ENCODE data around the gene TMEM30A.

TMEM30A gene

GRCh38 chr6:75266716-75267291, 17.8 kb downstream of the TMEM30A start:
- DNase-seq (ENCODE audit: low read depth in 2 of 2, low spot score in 1 of 2): no peak

- DNase-seq (ENCODE audit: low read depth in 2 of 2, low spot score in 1 of 2): no peak
These were observed 21.2 kb downstream of the TMEM30A start for GRCh38 chr6:75263401-75263750.

GRCh38 chr6:75262716-75263400, 21.7 kb downstream of the TMEM30A start:
- no peak for DNase-seq (ENCODE audit: low read depth in 2 of 2, low spot score in 1 of 2)

- DNase-seq (ENCODE audit: low read depth in 2 of 2, low spot score in 1 of 2): no peak
These were observed 23.3 kb downstream of the TMEM30A start for GRCh38 chr6:75261299-75261698.

GRCh38 chr6:75257343-75258087, 27.1 kb downstream of the TMEM30A start:
- no peak for DNase-seq (ENCODE audit: low read depth in 2 of 2, low spot score in 1 of 2)

- DNase-seq (ENCODE audit: low read depth in 2 of 2, low spot score in 1 of 2): no peak
These were observed 34.0 kb downstream of the TMEM30A start for GRCh38 chr6:75250552-75250951.

- no peak for DNase-seq (ENCODE audit: low read depth in 2 of 2, low spot score in 1 of 2)
These were observed 34.8 kb downstream of the TMEM30A start for GRCh38 chr6:75249837-75250236.

- DNase-seq (ENCODE audit: low read depth in 2 of 2, low spot score in 1 of 2): no peak
These were observed 38.2 kb downstream of the TMEM30A start for GRCh38 chr6:75246386-75246785.

- DNase-seq (ENCODE audit: low read depth in 2 of 2, low spot score in 1 of 2): no peak
These were observed 40.5 kb downstream of the TMEM30A start for GRCh38 chr6:75244063-75244584.

- DNase-seq (ENCODE audit: low read depth in 2 of 2, low spot score in 1 of 2): peak; percentile 68 to 72
These were observed 41.1 kb downstream of the TMEM30A start, which contains the start of gene COX7A2 for GRCh38 chr6:75243333-75244062. Gene COX7A2, minus strand, starts transcription at chr6:75243801. Its CDS starts 67 bp downstream, at chr6:75243734.

GRCh38 chr6:75236630-75237029, 48.0 kb downstream of the TMEM30A start:
- no peak for DNase-seq (ENCODE audit: low read depth in 2 of 2, low spot score in 1 of 2)

- no peak for DNase-seq (ENCODE audit: low read depth in 2 of 2, low spot score in 1 of 2)
These were observed 49.3 kb downstream of the TMEM30A start for GRCh38 chr6:75235271-75235670.

- no peak for DNase-seq (ENCODE audit: low read depth in 2 of 2, low spot score in 1 of 2)
These were observed 50.3 kb downstream of the TMEM30A start for GRCh38 chr6:75234126-75234865.

- DNase-seq (ENCODE audit: low read depth in 2 of 2, low spot score in 1 of 2): no peak
These were observed 51.4 kb downstream of the TMEM30A start for GRCh38 chr6:75233092-75233615.

GRCh38 chr6:75230484-75231325, 53.9 kb downstream of the TMEM30A start:
- DNase-seq (ENCODE audit: low read depth in 2 of 2, low spot score in 1 of 2): no peak

- no peak for DNase-seq (ENCODE audit: low read depth in 2 of 2, low spot score in 1 of 2)
These were observed 60.2 kb downstream of the TMEM30A start for GRCh38 chr6:75224303-75224926.

GRCh38 chr6:75223428-75223827, 61.2 kb downstream of the TMEM30A start:
- no peak for DNase-seq (ENCODE audit: low read depth in 2 of 2, low spot score in 1 of 2)

GRCh38 chr6:75222261-75222660, 62.3 kb downstream of the TMEM30A start:
- DNase-seq (ENCODE audit: low read depth in 2 of 2, low spot score in 1 of 2): no peak

- no peak for DNase-seq (ENCODE audit: low read depth in 2 of 2, low spot score in 1 of 2)
These were observed 63.5 kb downstream of the TMEM30A start for GRCh38 chr6:75221116-75221515.
